ENCODE data around the gene GTF2F2. TPM values are rescaled to one million over a fixed set of nuclear protein-coding genes. Genes with fewer than 3 reads are reported as not detected.

GTF2F2 gene
- total and polyA plus RNA-seq, 2 donors (not counting 1 experiment from before 2014, with no cell fraction given): 5.9 to 19.6 TPM

DNA sequence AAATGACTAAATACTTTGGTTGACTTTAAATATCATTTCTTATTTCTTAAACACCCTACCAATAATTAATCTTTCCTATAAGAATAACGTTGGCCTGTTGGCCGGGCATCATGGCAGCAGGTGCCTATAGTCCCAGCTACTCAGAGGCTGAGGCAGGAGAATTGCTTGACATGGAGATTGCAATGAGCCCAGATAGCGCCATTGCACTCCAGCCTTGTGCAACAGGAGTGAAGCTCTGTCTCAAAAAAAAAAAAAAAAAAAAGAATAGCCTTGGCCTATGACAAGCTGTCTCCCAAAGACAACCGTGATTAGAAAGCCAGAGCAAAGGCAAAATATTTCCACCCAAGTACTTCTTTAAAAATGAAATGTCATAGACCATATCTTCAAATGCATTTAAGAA lies 105.1 kb downstream of the GTF2F2 start:
- no peaks in the 10 kb centered on the region for H3K36me3 ChIP-seq (replicated peaks in 1 of 2; ENCODE audit: control extremely low read depth in 1 of 2, control insufficient read depth in 1 of 2, extremely low read depth in 1 of 2, insufficient read depth in 2 of 2, low read length in 1 of 2)
- no peaks in the 10 kb centered on the region for H3K4me1 ChIP-seq (ENCODE audit: control insufficient read depth in 2 of 2, insufficient read depth in 2 of 2, low read length in 2 of 2)
- H3K4me2 ChIP-seq (replicated peaks; ENCODE audit: low read depth, low read length, poor library complexity, severe bottlenecking): no peak overlapping the region
- peaks cover 6% of the 10 kb centered on the region for H4K20me1 ChIP-seq (ENCODE audit: control insufficient read depth, insufficient read depth, low read length, poor library complexity, severe bottlenecking)
- H3K9me3 ChIP-seq (ENCODE audit: control extremely low read depth in 1 of 3, control insufficient read depth in 2 of 3, insufficient read depth in 1 of 3, low read length in 2 of 3): no peaks in the 10 kb centered on the region
- H2AFZ ChIP-seq (ENCODE audit: insufficient read depth, low read depth, low read length, poor library complexity, severe bottlenecking): no peak overlapping the region
- intact Hi-C loops (cut with micrococcal nuclease): no loop called here
- WGBS (ENCODE audit: insufficient coverage): 94% methylated on average over 3 of the region's 4 CpGs
- ChIA-PET CTCF (no interaction called here), POLR2A (no interaction called here)
- H3K9me3 Mint-ChIP-seq (ENCODE audit: insufficient read depth): no peaks in the 10 kb centered on the region
- H3K27me3 ChIP-seq (replicated peaks in 1 of 4; ENCODE audit: control extremely low read depth in 1 of 4, control insufficient read depth in 3 of 4, insufficient read depth in 4 of 4, low read length in 3 of 4): no peaks in the 10 kb centered on the region
- ATAC-seq (ENCODE audit: low read depth) (no peak), DNase-seq (no peak)
- no peak for TF ChIP-seq EZH2 (IDR thresholded peaks at IDR 0.05; ENCODE audit: borderline replicate concordance, insufficient read depth, low read depth, low read length, poor library complexity, severe bottlenecking)
- TF ChIP-seq, protein P1, sequence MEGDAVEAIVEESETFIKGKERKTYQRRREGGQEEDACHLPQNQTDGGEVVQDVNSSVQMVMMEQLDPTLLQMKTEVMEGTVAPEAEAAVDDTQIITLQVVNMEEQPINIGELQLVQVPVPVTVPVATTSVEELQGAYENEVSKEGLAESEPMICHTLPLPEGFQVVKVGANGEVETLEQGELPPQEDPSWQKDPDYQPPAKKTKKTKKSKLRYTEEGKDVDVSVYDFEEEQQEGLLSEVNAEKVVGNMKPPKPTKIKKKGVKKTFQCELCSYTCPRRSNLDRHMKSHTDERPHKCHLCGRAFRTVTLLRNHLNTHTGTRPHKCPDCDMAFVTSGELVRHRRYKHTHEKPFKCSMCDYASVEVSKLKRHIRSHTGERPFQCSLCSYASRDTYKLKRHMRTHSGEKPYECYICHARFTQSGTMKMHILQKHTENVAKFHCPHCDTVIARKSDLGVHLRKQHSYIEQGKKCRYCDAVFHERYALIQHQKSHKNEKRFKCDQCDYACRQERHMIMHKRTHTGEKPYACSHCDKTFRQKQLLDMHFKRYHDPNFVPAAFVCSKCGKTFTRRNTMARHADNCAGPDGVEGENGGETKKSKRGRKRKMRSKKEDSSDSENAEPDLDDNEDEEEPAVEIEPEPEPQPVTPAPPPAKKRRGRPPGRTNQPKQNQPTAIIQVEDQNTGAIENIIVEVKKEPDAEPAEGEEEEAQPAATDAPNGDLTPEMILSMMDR (IDR thresholded peaks at IDR 0.05): no peak
- H3K27ac Mint-ChIP-seq: no peak overlapping the region
- peaks cover 12% of the 10 kb centered on the region for H3K79me2 ChIP-seq (ENCODE audit: control insufficient read depth, insufficient read depth, low read length)
- no peak overlapping the region for H3K9ac ChIP-seq (ENCODE audit: low read length)
- no peaks in the 10 kb centered on the region for H3K4me1 Mint-ChIP-seq
- H3K27ac ChIP-seq (ENCODE audit: low read length in 2 of 2): no peak overlapping the region
- H3K4me3 ChIP-seq (ENCODE audit: control extremely low read depth in 1 of 5, extremely low read depth in 1 of 5, insufficient read depth in 1 of 5, low read depth in 2 of 5, low read length in 4 of 5): no peak overlapping the region
- H3K4me3 Mint-ChIP-seq: no peak overlapping the region
- no peaks in the 10 kb centered on the region for H3K27me3 Mint-ChIP-seq

DNA sequence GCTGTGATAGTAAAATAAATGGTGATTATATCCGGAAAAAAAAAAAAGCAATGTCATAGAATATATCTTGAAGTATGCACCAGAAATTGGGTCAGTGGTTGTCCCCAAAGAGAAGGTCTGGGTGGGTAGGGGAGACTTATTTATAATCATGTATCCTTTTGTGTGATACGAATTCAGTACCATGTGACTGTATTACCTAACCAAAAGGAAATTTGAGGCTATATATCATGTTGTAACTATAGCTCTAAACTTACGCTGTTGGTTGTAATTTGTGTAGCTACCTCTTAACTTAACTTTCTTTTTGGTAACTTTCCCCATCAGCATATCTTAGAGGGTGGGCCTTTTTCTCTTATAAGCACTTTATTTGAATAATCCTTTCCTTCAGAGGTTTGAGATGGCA lies 105.7 kb downstream of the GTF2F2 start:
- H3K36me3 ChIP-seq (replicated peaks in 1 of 2; ENCODE audit: control extremely low read depth in 1 of 2, control insufficient read depth in 1 of 2, extremely low read depth in 1 of 2, insufficient read depth in 2 of 2, low read length in 1 of 2): no peaks in the 10 kb centered on the region
- Mint-ChIP-seq H3K4me3 (no peak overlapping the region), H3K4me1 (no peaks in the 10 kb centered on the region), H3K27ac (no peak overlapping the region), H3K9me3 (ENCODE audit: insufficient read depth) (no peaks in the 10 kb centered on the region), H3K27me3 (no peaks in the 10 kb centered on the region)
- peaks cover 7% of the 10 kb centered on the region for H3K79me2 ChIP-seq (ENCODE audit: control insufficient read depth, insufficient read depth, low read length)
- DNase-seq (no peak), ATAC-seq (ENCODE audit: low read depth) (no peak)
- H3K4me2 ChIP-seq (replicated peaks; ENCODE audit: low read depth, low read length, poor library complexity, severe bottlenecking): no peak overlapping the region
- intact Hi-C loops (cut with micrococcal nuclease): no loop called here
- CTCF ChIA-PET: no interaction called here
- H3K27me3 ChIP-seq (replicated peaks in 1 of 4; ENCODE audit: control extremely low read depth in 1 of 4, control insufficient read depth in 3 of 4, insufficient read depth in 4 of 4, low read length in 3 of 4): no peaks in the 10 kb centered on the region
- H2AFZ ChIP-seq (ENCODE audit: insufficient read depth, low read depth, low read length, poor library complexity, severe bottlenecking): no peak overlapping the region
- peaks cover 6% of the 10 kb centered on the region for H4K20me1 ChIP-seq (ENCODE audit: control insufficient read depth, insufficient read depth, low read length, poor library complexity, severe bottlenecking)
- H3K9ac ChIP-seq (ENCODE audit: low read length): no peak overlapping the region
- POLR2A ChIA-PET: no interaction called here
- TF ChIP-seq EZH2 (IDR thresholded peaks at IDR 0.05; ENCODE audit: borderline replicate concordance, insufficient read depth, low read depth, low read length, poor library complexity, severe bottlenecking): no peak
- TF ChIP-seq, protein P1 (IDR thresholded peaks at IDR 0.05): no peak
- no peak overlapping the region for H3K27ac ChIP-seq (ENCODE audit: low read length in 2 of 2)
- WGBS (ENCODE audit: insufficient coverage): 83% methylated on average over 1 of the region's 3 CpGs
- no peaks in the 10 kb centered on the region for H3K4me1 ChIP-seq (ENCODE audit: control insufficient read depth in 2 of 2, insufficient read depth in 2 of 2, low read length in 2 of 2)
- H3K9me3 ChIP-seq (ENCODE audit: control extremely low read depth in 1 of 3, control insufficient read depth in 2 of 3, insufficient read depth in 1 of 3, low read length in 2 of 3): no peaks in the 10 kb centered on the region
- no peak overlapping the region for H3K4me3 ChIP-seq (ENCODE audit: control extremely low read depth in 1 of 5, extremely low read depth in 1 of 5, insufficient read depth in 1 of 5, low read depth in 2 of 5, low read length in 4 of 5)
